HG03095 (cell line): ENCODE measurements around the gene AFDN.

Experiments
- ATAC-seq: cut with Tn5 transposase; IDR thresholded peaks from one replicate; pipeline ENCODE4 v1.9.1; 2021; ENCODE audit warnings: moderate library complexity; ENCODE audit not compliant: unreplicated experiment

AFDN gene

DNA sequence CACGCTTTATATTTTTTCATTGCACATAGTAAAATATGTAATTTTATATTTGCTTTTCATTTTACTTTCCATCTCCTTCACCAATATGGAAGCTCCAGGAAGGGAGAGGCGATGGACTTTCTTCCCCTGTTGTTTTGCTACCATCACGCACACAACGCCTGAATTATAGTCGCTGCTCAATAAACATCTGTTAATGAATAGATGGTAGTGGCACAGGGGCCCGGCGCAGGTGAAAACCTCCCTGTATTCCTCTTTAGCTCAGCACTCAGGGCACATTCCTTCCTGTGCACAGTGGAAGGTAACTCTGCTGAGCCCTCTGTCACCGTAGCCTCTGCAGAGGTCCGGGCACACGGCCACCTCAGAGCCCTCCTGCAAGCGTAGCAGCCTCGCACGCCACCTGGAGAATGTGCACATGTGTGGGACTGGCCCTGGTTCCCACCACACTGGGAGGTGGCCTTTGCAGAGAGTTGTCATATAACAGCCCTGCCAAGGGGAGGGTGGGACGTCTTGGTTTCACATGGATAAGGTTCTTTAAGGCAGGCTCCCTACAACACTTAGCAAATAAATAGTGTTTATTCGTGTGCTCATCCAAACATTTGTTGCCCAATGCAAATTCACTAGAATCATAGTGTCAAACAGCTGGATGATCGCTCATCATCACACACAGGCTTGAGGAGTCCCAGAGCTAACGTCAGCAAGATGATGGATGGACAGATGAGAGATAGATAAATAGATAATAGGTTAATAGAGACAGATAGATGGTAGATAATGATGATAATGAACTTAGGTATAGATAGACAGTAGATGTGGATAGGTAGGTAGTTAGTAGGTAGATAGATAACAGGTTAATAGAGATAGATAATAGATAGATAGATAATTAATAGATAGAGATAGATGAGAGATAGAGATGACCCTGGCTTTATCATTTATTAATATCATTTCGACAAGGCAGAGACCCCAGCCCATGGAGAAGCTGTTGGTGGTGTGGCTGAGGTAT, 32.3 kb upstream of the AFDN start:
- no peak for ATAC-seq

DNA sequence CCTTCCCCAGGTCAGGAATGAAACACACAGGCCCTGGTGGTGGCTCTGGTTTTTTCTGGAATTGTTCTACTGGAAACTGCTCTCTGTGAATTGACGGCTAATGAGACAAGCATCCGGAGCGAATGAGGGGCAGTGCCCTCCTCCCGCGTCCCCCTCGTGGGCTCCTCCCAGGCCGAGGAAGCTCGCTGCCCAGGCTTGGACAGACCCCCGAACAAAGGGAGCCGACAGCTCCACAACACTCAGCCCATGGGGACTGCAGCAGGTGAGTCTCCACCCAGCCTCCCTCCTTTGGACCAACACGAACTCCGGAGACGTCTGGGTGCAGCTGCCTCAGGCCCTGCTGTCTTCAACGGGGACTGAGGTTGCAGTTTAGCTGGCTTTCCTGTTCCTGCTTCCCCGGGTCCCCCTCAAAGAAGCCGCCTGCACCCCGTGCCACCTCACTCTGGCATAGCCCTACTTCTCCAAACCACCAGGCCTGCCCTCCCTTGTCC, 31.3 kb upstream of the AFDN start:
- no peak for ATAC-seq

- ATAC-seq: no peak
Observed at GRCh38 chr6:167795874-167796191, 30.9 kb upstream of the AFDN start.

DNA sequence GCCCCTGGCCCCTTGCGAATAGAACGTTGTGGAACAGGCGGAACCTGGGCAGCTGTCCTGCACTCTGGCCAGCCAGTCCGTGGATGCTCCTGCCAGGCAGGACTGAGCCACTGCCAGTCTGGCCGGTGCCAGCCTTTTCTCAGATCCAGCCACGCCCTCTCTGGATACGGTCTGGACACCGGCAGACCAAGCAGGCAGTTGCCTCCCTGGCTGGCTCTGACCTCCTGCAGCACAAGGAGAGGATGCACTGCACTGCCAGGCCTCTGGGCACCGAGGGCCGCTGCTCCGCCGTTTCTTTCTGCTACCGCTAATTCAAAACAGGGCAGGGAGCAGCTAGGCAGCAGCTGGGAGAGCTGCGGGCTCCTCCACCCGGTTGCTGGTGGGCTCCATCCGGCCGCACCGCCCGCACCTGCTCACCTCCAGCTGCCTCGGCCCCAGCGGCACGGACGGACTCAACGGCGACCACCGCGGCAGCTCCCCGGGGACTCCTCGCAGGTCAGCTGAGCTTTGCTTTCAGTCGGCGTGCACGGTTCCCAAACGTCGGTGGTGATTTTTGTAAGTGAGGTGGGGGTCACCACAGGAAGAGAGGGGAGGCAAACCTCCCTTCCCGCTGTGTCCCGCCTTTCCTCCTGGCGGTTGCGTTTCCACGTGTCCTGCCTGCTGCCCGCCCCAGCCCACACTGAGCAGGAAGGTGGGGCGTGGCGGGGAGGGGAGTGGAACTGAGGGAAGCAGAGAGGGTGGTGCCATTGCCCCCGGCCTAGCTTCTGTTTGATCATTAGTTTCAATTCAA, 30.3 kb upstream of the AFDN start:
- ATAC-seq: no peak

- ATAC-seq: no peak
Observed at GRCh38 chr6:167797011-167797471, 29.7 kb upstream of the AFDN start.

- no peak for ATAC-seq
Observed at GRCh38 chr6:167797476-167798265, 29.0 kb upstream of the AFDN start.

DNA sequence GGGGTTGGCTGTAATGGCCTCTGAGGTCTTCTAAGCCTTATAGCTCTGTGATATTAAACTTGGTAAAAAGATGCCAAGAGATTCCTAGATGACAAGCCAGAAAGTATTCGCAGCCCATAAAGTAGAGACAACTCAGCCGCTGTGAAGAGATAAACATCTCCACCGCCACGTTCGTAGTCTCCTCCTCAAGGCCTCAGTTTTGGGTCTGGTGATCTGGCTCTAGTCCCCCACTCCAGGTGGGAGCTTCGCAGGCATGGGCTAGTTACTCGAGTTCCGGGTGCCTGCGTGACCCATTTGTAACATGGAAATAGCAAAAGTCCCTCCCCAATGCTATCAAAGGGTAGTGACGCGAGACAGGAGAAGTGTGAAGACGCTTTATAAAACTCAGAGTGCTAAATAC, 28.3 kb upstream of the AFDN start:
- no peak for ATAC-seq

DNA sequence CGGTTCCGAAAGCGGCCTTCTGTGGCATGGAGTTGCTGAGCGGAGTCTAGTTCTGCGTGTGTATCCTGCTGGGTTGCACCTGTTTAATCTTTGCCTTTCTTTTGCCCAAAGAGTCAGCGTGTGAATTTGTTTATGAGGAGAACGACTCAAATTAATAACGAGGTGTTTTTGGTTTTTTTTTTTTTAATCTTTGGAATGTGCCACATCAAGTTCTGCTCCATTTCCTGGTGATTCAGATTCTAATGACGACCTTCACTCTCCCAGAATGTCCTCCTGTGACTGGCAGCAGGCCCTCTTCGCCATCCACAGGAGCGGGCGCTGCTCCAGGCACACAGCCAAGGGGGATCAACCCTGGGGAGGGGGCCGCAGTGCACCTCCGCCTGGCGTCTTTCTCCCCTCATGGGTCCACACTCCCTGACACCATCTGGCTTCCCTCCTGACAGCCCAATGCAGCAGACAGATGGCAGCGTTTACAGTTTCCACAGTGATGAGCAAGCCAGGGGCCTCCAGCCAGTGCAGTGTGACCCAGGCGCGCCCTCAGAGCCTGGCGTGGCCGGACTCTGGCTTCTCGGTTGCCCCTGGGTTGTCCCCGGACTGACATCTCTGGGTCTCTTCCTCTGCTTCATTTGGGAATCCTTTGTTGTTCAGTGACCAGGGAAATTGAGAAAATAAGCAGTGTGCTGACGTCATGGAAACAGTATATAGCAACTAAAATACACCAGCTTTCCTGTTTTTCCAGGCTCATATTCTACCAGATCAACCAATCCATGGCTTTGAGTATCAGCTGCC, 27.5 kb upstream of the AFDN start:
- no peak for ATAC-seq

GRCh38 chr6:167800549-167800948, 26.2 kb upstream of the AFDN start:
- no peak for ATAC-seq

DNA sequence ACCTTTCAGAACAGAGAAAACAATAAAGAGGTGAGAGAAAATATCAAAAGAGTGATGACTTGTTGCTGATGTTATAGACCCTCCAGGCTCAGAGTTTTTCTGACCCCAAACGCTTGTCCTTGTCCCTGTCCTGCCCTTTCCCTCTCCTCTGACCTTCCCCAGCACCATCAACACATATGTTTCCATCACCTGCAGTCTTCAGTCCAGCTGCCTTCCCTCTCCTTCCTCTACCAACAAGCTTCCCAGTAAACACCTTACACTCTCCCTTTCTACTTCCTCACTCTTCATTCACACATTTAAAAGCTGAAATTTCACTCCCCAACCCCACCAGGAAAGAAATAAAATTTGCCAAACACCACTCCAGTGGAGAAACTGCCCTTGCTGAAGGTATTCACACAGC, 25.4 kb upstream of the AFDN start:
- no peak for ATAC-seq

DNA sequence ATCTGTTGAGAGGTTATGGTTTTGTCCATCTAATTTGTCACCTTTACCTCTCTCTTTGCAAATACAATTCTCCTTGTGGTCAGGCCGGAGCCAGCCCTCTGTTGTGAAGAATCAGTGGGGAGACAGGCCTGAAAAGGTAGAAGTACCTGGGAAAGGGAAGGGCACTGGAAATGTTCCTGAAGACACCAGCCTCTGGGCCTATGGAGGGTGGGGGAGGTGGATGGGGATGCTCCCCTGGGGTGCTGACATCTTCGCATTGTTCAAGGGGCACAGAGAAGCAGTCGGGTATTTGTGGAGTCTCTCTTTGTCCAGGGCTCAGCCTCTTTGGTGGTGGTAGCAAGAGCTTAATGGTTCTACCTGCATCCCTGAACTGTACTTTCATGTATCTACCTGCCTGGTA, 24.4 kb upstream of the AFDN start:
- ATAC-seq: no peak

- no peak for ATAC-seq
Observed at GRCh38 chr6:167803816-167804215, 22.9 kb upstream of the AFDN start.

DNA sequence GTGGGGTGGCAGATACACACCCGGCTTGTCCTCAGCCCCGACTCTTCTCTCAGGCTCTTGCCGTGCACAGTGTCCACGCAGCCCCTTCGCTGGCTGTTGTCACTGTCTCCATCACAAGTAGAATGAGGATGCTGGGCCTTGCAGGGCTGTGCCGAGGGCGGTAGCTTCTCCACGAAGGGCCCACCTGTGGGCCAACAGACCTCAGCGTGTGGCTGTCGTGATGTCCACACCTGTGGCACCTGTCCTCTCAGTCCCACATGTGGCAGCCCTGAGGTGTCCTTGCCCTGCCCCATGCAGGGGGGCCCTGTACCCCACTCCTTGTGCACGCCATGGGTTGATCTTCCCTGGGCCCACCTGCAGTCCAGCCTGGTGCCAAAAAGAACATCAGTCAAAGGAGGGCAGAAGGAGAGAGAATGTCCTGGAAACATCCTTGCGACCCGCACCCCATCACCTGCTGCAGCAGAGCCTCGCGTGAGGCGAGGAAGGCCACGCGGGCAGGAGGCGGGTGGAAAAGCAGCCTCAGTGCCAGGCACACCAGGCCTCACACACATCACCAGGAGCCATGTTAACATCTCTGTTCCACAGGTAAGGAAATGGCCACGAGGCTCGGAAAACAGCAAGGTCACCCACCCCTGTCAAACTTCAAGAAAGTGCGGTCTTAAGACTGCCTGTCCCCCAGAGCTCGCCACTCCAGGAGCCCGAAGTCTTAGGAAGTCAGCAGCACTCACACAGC, 22.3 kb upstream of the AFDN start:
- no peak for ATAC-seq

DNA sequence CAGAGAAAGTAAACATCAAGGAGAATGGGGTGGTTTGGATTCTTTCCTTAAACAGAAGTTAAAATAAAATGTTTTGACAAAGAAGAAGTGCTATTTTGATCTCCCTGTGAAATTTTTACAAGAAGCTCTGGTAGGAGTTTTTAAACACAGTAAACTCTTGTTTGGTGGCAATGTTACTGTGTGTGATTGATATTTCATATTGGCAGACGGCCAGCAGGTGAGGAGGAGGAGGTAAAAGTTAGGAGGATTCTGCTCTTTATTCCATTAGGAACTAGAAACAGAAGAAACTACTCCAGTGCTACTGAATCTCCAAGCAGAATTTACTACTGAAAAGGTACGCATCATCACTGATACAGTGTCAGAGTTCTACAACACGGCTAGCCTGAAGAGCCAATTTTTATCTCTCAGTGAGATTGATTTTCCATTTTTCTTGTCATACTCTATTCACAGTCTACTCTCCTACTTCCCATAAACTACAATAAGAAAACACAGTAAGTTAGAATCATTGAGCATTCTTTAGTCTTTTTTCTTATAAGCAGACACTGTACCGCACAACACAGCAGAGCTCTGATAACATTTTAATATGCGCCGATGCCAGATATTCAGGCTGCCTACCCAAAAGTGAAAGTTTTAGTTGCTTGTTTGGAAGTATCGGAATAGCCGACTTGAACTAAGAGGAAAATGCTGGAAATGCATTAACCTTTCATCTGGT, 21.2 kb upstream of the AFDN start:
- no peak for ATAC-seq

DNA sequence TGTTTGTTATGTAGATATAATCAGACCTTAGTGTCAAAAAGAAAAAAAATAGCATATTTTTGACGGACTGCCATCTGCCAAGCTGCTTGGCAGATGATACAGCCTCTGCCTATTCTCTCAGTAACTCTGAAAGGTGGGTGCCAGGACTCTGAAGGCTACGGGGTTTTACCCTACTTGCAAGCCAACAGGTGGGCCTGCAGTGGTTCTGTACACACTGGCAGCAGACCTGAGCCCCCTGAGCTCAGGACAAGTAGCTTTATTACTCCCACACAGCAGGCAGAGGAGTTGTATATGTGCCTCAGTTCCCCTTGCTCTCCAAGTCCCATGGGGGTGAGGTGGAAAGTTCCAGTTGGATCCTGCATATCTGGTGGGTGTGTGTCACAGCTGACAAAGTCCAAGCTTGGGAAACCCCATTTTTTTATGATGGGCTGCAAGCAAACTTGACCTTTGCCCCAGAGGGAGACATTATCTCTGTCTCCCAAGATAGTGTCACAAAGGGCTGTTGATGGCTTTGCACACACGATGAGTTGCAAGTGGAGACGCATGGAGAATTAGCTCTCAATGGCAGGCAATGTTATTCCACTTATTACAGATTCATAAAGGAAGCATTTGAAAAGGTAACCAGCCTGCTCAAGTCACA, 20.5 kb upstream of the AFDN start:
- ATAC-seq: no peak

GRCh38 chr6:167807200-167807599, 19.5 kb upstream of the AFDN start:
- ATAC-seq: no peak

GRCh38 chr6:167807756-167808155, 19.0 kb upstream of the AFDN start:
- ATAC-seq: no peak

- no peak for ATAC-seq
Observed at GRCh38 chr6:167811040-167811439, 15.7 kb upstream of the AFDN start.
